HL-60 (cell line): Measurements from ENCODE around the gene CLCA1.

Experiments used
- CTCF ChIP-seq: IDR thresholded peaks from one replicate; pipeline ENCODE4 v1.5.1; 2011; ENCODE audit warnings: low read length, control low read depth, inconsistent platforms; ENCODE audit not compliant: insufficient read depth
- GABPA ChIP-seq: IDR thresholded peaks from 2 replicates; pipeline ENCODE4 v1.6.1; 2012; ENCODE audit warnings: low read depth
- POLR2AphosphoS5 ChIP-seq: IDR thresholded peaks from 2 replicates; pipeline ENCODE4 v1.6.1; 2012; ENCODE audit warnings: low read depth
- REST ChIP-seq: IDR thresholded peaks from 2 replicates; pipeline ENCODE4 v1.6.1; 2012; ENCODE audit warnings: low read depth; ENCODE audit not compliant: insufficient replicate concordance

- TF ChIP-seq CTCF = no peak
- no peak for TF ChIP-seq POLR2AphosphoS5
- no peak for TF ChIP-seq GABPA
- TF ChIP-seq REST = no peak
Observed at GRCh38 chr1:86441581-86441980, 27.1 kb upstream of the CLCA1 start.
